Keratinocyte (primary cell): ENCODE results near the gene CELF6. TPM values are rescaled to one million over a fixed set of nuclear protein-coding genes. Genes with fewer than 3 reads are reported as not detected.

ENCODE experiments used
- DNase-seq: peaks from one replicate; pipeline ENCODE4 v3.0.0-alpha.2; 2011; ENCODE audit warnings: low read depth, missing footprints, low spot score
- FAIRE-seq: peaks from 2 replicates; lab custom pipeline; 2011; peaks lifted over from hg19 to GRCh38; lab: Jason Lieb, UNC
- H2AFZ ChIP-seq: 2 replicates; pipeline ENCODE4 v1.6.0; 2012; ENCODE audit warnings: low read length, control low read depth, inconsistent platforms; ENCODE audit not compliant: control insufficient read depth
- H3K27ac ChIP-seq: 2 replicates; pipeline ENCODE4 v1.5.1; 2011; ENCODE audit warnings: low read length; ENCODE audit not compliant: control insufficient read depth, insufficient read depth
- H3K27me3 ChIP-seq: 3 replicates; pipeline ENCODE4 v1.6.0; 2011; ENCODE audit warnings: low read length; ENCODE audit not compliant: control insufficient read depth, insufficient read depth; ENCODE audit errors: extremely low read depth
- H3K36me3 ChIP-seq, 2 experiments: 2 replicates in 1 of 2; 3 replicates in 1 of 2; pipeline ENCODE4 v1.5.1; 2011; ENCODE audit warnings: low read length in 2 of 2, mild to moderate bottlenecking in 1 of 2; ENCODE audit not compliant: control insufficient read depth in 2 of 2, insufficient read depth in 2 of 2; ENCODE audit errors: extremely low read depth in 1 of 2
- H3K4me1 ChIP-seq: 3 replicates; pipeline ENCODE4 v1.5.1; 2011; ENCODE audit warnings: low read length; ENCODE audit not compliant: control insufficient read depth, insufficient read depth; ENCODE audit errors: extremely low read depth
- H3K4me2 ChIP-seq: 3 replicates; pipeline ENCODE4 v1.6.0; 2011; ENCODE audit warnings: low read depth, low read length; ENCODE audit not compliant: control insufficient read depth, insufficient read depth; ENCODE audit errors: extremely low read depth
- H3K4me3 ChIP-seq, 3 experiments: fragments of 200-600 bp in 1 of 3; sonication (generic) in 1 of 3; 2 replicates in 2 of 3; 3 replicates in 1 of 3; pipeline ENCODE4 v1.5.1; 2011 to 2016; ENCODE audit warnings: low read length in 3 of 3, mild to moderate bottlenecking in 3 of 3, control low read depth in 2 of 3, inconsistent platforms in 1 of 3, low read depth in 1 of 3, mixed read lengths in 1 of 3, mixed run types in 1 of 3, moderate library complexity in 1 of 3; ENCODE audit not compliant: control insufficient read depth in 2 of 3, insufficient read depth in 2 of 3; ENCODE audit errors: extremely low read depth in 1 of 3
- H3K79me2 ChIP-seq: 2 replicates; pipeline ENCODE4 v1.6.0; 2012; ENCODE audit warnings: low read length; ENCODE audit not compliant: control insufficient read depth, insufficient read depth
- H3K9ac ChIP-seq: 3 replicates; pipeline ENCODE4 v1.6.0; 2011; ENCODE audit warnings: low read length; ENCODE audit not compliant: control insufficient read depth, insufficient read depth; ENCODE audit errors: extremely low read depth
- H3K9me1 ChIP-seq: 3 replicates; pipeline ENCODE4 v1.6.0; 2011; ENCODE audit warnings: low read length; ENCODE audit not compliant: control insufficient read depth, insufficient read depth; ENCODE audit errors: extremely low read depth
- H3K9me3 ChIP-seq: 2 replicates; pipeline ENCODE4 v1.5.1; 2012; ENCODE audit warnings: low read depth, low read length; ENCODE audit not compliant: control insufficient read depth
- H4K20me1 ChIP-seq: 3 replicates; pipeline ENCODE4 v1.6.0; 2011; ENCODE audit warnings: low read length; ENCODE audit not compliant: control insufficient read depth, insufficient read depth; ENCODE audit errors: extremely low read depth
- EZH2 ChIP-seq: IDR thresholded peaks from one replicate; pipeline ENCODE4 v1.6.1; 2012; ENCODE audit warnings: inconsistent platforms, mild to moderate bottlenecking, low read length, moderate library complexity
- dilution Hi-C: fragments of 300-500 bp; cut with MboI; formaldehyde crosslinking; loops from one replicate; pipeline ENCODE4 v1.7.0; 2020; ENCODE audit warnings: low sequenced_read_pairs; ENCODE audit not compliant: extremely low pct_ligation_motif_present
- polyA plus RNA-seq, 5 experiments: library from polyadenylated mRNA; depleted of rRNA in 3 of 5; stranded (reverse) in 3 of 5; stranded (forward) in 1 of 5; unstranded in 1 of 5; fragments of >200 nt; gene quantifications; 1 replicate in 1 of 5; 2 replicates in 3 of 5; 3 replicates in 1 of 5; pipeline versions ENCODE4 v1.2.1 to v1.2.3, GENCODE V29; 2011 to 2012; ENCODE audit warnings: missing spikeins in 2 of 5, low read depth in 1 of 5, low replicate concordance in 1 of 5
- TF ChIP-seq, protein P1 (sequence below), 3 experiments: IDR thresholded peaks in 1 of 3; conservative IDR thresholded peaks in 1 of 3; optimal IDR thresholded peaks in 1 of 3; 2 replicates in 2 of 3; 3 replicates in 1 of 3; pipeline versions ENCODE3 to v1.5.1; 2011; ENCODE audit warnings: low read length in 3 of 3, mild to moderate bottlenecking in 3 of 3, moderate library complexity in 2 of 3, control low read depth in 1 of 3, inconsistent platforms in 1 of 3; ENCODE audit not compliant: insufficient read depth in 2 of 3; ENCODE audit errors: extremely low read depth in 1 of 3

CELF6 gene
- polyA plus RNA-seq, 1 donor (not counting 4 experiments of a cell fraction or from before 2014, with no cell fraction given), result 0.04 TPM

DNA sequence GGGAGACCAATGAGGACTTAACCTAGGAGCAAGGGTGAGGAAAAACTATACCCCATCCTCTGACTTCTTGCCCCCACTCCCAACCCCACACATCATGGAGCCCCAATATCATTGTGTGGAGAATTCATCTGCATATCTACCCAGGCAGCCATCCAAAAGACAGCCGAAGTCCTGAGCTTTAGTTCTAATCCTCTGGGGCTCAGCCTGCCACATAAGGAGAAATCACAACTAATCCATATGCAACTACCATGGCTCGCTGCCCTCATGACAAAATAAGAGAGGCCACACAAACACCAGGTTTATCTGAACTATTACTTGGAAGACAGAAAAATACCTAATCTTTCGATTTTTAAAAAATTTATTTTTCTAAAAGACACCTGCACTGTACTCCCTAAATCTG is 38.2 kb upstream of the CELF6 start:
- peaks cover 2% of the 10 kb centered on the region for H3K79me2 ChIP-seq

DNA sequence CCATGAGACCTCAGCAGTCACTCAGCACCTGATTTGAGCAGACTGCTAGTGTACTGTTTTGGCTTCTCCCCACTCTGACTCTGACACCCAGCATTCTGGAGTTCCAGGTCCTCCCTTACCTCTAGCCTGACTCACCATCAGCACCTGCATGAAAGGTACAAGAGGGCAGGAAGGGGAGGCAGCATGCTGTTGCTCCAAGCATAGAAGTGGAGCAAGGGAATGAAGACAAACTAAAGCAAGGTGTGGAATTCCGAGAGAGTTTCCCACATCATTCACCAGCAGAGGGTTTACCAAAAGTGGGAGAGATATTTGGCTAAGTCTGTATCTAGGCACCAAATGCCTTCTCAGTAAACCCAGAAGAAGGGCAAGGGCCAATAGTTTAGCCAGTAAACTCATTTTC is 34.5 kb upstream of the CELF6 start:
- no peaks in the 10 kb centered on the region for H3K27me3 ChIP-seq
- H3K36me3 ChIP-seq, result peaks cover 10 to 11% of the 10 kb centered on the region in 2 experiments
- no peak overlapping the region for H3K4me2 ChIP-seq
- H3K4me1 ChIP-seq, result peaks cover 19% of the 10 kb centered on the region
- no peak overlapping the region for H3K27ac ChIP-seq
- H3K9me1 ChIP-seq, result no peaks in the 10 kb centered on the region
- H2AFZ ChIP-seq, result no peak overlapping the region
- H3K4me3 ChIP-seq, result no peak overlapping the region
- H3K9ac ChIP-seq, result no peak overlapping the region
- peaks cover 2% of the 10 kb centered on the region for H3K79me2 ChIP-seq
- H3K9me3 ChIP-seq, result no peaks in the 10 kb centered on the region
- dilution Hi-C loops, result no loop called here
- FAIRE-seq (no peak), DNase-seq (no peak)
- no peaks in the 10 kb centered on the region for H4K20me1 ChIP-seq
- TF ChIP-seq EZH2, result no peak
- TF ChIP-seq, protein P1, sequence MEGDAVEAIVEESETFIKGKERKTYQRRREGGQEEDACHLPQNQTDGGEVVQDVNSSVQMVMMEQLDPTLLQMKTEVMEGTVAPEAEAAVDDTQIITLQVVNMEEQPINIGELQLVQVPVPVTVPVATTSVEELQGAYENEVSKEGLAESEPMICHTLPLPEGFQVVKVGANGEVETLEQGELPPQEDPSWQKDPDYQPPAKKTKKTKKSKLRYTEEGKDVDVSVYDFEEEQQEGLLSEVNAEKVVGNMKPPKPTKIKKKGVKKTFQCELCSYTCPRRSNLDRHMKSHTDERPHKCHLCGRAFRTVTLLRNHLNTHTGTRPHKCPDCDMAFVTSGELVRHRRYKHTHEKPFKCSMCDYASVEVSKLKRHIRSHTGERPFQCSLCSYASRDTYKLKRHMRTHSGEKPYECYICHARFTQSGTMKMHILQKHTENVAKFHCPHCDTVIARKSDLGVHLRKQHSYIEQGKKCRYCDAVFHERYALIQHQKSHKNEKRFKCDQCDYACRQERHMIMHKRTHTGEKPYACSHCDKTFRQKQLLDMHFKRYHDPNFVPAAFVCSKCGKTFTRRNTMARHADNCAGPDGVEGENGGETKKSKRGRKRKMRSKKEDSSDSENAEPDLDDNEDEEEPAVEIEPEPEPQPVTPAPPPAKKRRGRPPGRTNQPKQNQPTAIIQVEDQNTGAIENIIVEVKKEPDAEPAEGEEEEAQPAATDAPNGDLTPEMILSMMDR (optimal IDR thresholded peaks at IDR 0.05 in 1 of 3, IDR thresholded peaks at IDR 0.05 in 1 of 3, conservative IDR thresholded peaks at IDR 0.05 in 1 of 3; ENCODE audit: extremely low read depth in 1 of 3, insufficient read depth in 2 of 3, low read length in 3 of 3), result no peak

More for the DNA sequence above, 38.2 kb upstream of the CELF6 start:
- DNase-seq, result no peak
- no peaks in the 10 kb centered on the region for H3K9me3 ChIP-seq
- H2AFZ ChIP-seq, result no peak overlapping the region
- TF ChIP-seq, protein P1 (optimal IDR thresholded peaks at IDR 0.05 in 1 of 3, IDR thresholded peaks at IDR 0.05 in 1 of 3, conservative IDR thresholded peaks at IDR 0.05 in 1 of 3; ENCODE audit: extremely low read depth in 1 of 3, insufficient read depth in 2 of 3, low read length in 3 of 3), result no peak
- no peak for TF ChIP-seq EZH2
- H3K4me3 ChIP-seq, result no peak overlapping the region
- H3K9me1 ChIP-seq, result no peaks in the 10 kb centered on the region
- peaks cover 19% of the 10 kb centered on the region for H3K4me1 ChIP-seq
- no peak for FAIRE-seq
- peak overlapping the region; percentile 65 for H3K4me2 ChIP-seq
- dilution Hi-C loops, result no loop called here
- H4K20me1 ChIP-seq, result no peaks in the 10 kb centered on the region
- no peak overlapping the region for H3K27ac ChIP-seq
- no peak overlapping the region for H3K9ac ChIP-seq
- H3K27me3 ChIP-seq, result no peaks in the 10 kb centered on the region
- peaks cover 3 to 4% of the 10 kb centered on the region in 2 experiments for H3K36me3 ChIP-seq
